ENCODE measurements around the gene RND1. TPM values are rescaled to one million over a fixed set of nuclear protein-coding genes. Genes with fewer than 3 reads are reported as not detected.
A peak's percentile ranks its signal among the peaks of the same experiment; 100 is the strongest.

The RND1 gene
- total and polyA plus RNA-seq, 2 of the 13 experiments (the other 11 are each of a cell fraction or from before 2014, with no cell fraction given): 1.8 to 1.9 TPM

DNA sequence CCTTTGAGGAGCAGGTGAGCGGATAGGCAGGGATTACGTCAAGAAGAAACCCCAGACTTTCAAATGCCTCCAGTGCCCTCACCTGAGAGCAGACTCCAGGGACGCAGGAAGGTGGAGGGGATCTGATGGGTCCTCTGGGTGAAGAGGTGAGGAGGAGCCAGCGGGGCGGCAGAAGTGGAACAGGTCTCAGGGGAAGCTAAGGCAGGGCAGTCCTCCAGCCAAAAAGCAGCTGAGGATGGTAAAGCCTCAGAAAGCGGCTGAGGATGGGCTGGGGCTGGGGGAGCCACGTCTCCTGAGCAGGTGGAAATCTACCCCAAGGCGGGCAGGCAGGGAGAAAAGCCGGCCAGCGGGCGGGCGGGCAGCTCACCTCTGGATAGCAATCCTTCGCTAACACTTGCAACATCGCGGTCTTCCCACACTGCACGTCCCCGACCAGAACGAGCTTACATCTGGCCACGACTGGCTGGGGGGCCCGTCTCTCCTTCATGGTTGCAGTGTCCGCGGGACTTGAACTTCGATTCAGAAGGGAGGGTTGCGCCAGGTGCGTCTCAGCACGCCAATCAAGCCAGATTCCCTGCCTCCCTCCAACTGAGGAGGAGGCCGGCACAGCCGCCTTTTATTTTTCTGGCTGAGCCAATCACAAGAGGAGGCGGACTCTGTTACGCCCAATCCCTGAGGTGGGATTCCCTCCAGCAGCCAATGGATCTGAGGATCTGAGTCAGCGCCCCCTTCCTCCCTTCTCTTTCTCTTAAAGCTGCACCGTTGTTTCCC lies at the start of gene RND1 (continued):
- TF ChIP-seq, protein P1, sequence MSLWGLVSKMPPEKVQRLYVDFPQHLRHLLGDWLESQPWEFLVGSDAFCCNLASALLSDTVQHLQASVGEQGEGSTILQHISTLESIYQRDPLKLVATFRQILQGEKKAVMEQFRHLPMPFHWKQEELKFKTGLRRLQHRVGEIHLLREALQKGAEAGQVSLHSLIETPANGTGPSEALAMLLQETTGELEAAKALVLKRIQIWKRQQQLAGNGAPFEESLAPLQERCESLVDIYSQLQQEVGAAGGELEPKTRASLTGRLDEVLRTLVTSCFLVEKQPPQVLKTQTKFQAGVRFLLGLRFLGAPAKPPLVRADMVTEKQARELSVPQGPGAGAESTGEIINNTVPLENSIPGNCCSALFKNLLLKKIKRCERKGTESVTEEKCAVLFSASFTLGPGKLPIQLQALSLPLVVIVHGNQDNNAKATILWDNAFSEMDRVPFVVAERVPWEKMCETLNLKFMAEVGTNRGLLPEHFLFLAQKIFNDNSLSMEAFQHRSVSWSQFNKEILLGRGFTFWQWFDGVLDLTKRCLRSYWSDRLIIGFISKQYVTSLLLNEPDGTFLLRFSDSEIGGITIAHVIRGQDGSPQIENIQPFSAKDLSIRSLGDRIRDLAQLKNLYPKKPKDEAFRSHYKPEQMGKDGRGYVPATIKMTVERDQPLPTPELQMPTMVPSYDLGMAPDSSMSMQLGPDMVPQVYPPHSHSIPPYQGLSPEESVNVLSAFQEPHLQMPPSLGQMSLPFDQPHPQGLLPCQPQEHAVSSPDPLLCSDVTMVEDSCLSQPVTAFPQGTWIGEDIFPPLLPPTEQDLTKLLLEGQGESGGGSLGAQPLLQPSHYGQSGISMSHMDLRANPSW (CRISPR knock-in tag; IDR thresholded peaks at IDR 0.05; ENCODE audit: borderline replicate concordance): no peak
- TF ChIP-seq, protein P2, sequence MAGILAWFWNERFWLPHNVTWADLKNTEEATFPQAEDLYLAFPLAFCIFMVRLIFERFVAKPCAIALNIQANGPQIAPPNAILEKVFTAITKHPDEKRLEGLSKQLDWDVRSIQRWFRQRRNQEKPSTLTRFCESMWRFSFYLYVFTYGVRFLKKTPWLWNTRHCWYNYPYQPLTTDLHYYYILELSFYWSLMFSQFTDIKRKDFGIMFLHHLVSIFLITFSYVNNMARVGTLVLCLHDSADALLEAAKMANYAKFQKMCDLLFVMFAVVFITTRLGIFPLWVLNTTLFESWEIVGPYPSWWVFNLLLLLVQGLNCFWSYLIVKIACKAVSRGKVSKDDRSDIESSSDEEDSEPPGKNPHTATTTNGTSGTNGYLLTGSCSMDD (CRISPR knock-in tag; IDR thresholded peaks at IDR 0.05): no peak
- 0 out of 2 replicates have a peak, but pooled peaks have one; percentile 22 for TF ChIP-seq ZNF776 (CRISPR knock-in tag; IDR thresholded peaks at IDR 0.05)
- no peak for TF ChIP-seq ATAD3A (CRISPR knock-in tag; IDR thresholded peaks at IDR 0.05)
- no peak for TF ChIP-seq ZFP36L2 (CRISPR knock-in tag; IDR thresholded peaks at IDR 0.05)
- no peak for TF ChIP-seq ELF4 (CRISPR knock-in tag; IDR thresholded peaks at IDR 0.05; ENCODE audit: borderline replicate concordance)
- TF ChIP-seq, protein P3, sequence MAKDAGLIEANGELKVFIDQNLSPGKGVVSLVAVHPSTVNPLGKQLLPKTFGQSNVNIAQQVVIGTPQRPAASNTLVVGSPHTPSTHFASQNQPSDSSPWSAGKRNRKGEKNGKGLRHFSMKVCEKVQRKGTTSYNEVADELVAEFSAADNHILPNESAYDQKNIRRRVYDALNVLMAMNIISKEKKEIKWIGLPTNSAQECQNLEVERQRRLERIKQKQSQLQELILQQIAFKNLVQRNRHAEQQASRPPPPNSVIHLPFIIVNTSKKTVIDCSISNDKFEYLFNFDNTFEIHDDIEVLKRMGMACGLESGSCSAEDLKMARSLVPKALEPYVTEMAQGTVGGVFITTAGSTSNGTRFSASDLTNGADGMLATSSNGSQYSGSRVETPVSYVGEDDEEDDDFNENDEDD (CRISPR knock-in tag; IDR thresholded peaks at IDR 0.05; ENCODE audit: borderline replicate concordance): peak; percentile 25; the same call in 1 of the 2 replicates
- no peak for TF ChIP-seq HMG20B (CRISPR knock-in tag; conservative IDR thresholded peaks at IDR 0.05)
- TF ChIP-seq RBM22 (optimal IDR thresholded peaks at IDR 0.05; ENCODE audit: low read length): no peak
- no peak for TF ChIP-seq MYNN (CRISPR knock-in tag; IDR thresholded peaks at IDR 0.05; ENCODE audit: low read depth)
- TF ChIP-seq IRX3 (CRISPR knock-in tag; IDR thresholded peaks at IDR 0.05; ENCODE audit: borderline replicate concordance, low read depth): no peak; the same call in 1 of the 2 replicates
- TF ChIP-seq, protein P4, sequence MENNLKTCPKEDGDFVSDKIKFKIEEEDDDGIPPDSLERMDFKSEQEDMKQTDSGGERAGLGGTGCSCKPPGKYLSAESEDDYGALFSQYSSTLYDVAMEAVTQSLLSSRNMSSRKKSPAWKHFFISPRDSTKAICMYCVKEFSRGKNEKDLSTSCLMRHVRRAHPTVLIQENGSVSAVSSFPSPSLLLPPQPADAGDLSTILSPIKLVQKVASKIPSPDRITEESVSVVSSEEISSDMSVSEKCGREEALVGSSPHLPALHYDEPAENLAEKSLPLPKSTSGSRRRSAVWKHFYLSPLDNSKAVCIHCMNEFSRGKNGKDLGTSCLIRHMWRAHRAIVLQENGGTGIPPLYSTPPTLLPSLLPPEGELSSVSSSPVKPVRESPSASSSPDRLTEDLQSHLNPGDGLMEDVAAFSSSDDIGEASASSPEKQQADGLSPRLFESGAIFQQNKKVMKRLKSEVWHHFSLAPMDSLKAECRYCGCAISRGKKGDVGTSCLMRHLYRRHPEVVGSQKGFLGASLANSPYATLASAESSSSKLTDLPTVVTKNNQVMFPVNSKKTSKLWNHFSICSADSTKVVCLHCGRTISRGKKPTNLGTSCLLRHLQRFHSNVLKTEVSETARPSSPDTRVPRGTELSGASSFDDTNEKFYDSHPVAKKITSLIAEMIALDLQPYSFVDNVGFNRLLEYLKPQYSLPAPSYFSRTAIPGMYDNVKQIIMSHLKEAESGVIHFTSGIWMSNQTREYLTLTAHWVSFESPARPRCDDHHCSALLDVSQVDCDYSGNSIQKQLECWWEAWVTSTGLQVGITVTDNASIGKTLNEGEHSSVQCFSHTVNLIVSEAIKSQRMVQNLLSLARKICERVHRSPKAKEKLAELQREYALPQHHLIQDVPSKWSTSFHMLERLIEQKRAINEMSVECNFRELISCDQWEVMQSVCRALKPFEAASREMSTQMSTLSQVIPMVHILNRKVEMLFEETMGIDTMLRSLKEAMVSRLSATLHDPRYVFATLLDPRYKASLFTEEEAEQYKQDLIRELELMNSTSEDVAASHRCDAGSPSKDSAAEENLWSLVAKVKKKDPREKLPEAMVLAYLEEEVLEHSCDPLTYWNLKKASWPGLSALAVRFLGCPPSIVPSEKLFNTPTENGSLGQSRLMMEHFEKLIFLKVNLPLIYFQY (CRISPR knock-in tag; IDR thresholded peaks at IDR 0.05; ENCODE audit: borderline replicate concordance): 0 out of 2 replicates have a peak, but pooled peaks have one; percentile 46
- TF ChIP-seq MXI1 (IDR thresholded peaks at IDR 0.05; ENCODE audit: borderline replicate concordance, low read depth, low read length): peak; percentile 42; the same call in 1 of the 3 replicates
- TF ChIP-seq, protein P5, sequence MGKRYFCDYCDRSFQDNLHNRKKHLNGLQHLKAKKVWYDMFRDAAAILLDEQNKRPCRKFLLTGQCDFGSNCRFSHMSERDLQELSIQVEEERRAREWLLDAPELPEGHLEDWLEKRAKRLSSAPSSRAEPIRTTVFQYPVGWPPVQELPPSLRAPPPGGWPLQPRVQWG (CRISPR knock-in tag; IDR thresholded peaks at IDR 0.05; ENCODE audit: borderline replicate concordance, low read depth): no peak
- no peak for TF ChIP-seq ZNF367 (CRISPR knock-in tag; IDR thresholded peaks at IDR 0.05; ENCODE audit: borderline replicate concordance)
- TF ChIP-seq ZNF34 (CRISPR knock-in tag; IDR thresholded peaks at IDR 0.05; ENCODE audit: borderline replicate concordance): peak; percentile 52; the same call in 1 of the 2 replicates
- TF ChIP-seq ZNF629 (CRISPR knock-in tag; conservative IDR thresholded peaks at IDR 0.05): no peak

Measured in HepG2 (cell line).